ENCODE data around the gene CBARP. TPM values are rescaled to one million over a fixed set of nuclear protein-coding genes. Genes with fewer than 3 reads are reported as not detected.

Gene CBARP
- total RNA-seq, 1 donor from 2014 or later: 0.73 TPM

DNA sequence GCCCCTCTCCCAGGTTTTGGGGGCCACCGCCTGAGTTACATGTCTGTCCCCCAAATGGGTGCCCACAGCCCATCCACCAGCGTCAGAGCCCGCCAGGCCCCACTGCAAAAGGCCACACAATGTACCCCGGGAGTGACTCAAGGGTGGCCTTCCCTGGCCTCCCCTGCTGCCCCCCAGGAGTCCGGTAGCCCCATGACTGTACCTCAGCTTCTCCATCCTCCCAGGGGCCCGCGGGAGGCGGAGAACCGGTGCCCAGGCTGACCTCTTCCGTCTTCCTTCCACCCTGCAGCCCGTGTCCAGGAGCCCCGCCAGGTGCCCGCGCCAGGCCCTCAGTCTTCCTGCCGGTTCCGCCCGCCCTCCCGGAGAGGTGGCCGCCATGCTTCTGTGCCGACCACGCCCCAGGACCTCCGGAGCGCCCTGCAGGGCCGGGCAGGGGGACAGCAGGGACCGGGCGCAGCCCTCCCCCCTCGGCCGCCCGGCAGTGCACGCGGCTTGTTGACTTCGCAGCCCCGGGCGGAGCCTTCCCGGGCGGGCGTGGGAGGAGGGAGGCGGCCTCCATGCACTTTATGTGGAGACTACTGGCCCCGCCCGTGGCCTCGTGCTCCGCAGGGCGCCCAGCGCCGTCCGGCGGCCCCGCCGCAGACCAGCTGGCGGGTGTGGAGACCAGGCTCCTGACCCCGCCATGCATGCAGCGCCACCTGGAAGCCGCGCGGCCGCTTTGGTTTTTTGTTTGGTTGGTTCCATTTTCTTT lies 10.3 kb downstream of the CBARP start:
- no peak for DNase-seq (ENCODE audit: low spot score)

DNA sequence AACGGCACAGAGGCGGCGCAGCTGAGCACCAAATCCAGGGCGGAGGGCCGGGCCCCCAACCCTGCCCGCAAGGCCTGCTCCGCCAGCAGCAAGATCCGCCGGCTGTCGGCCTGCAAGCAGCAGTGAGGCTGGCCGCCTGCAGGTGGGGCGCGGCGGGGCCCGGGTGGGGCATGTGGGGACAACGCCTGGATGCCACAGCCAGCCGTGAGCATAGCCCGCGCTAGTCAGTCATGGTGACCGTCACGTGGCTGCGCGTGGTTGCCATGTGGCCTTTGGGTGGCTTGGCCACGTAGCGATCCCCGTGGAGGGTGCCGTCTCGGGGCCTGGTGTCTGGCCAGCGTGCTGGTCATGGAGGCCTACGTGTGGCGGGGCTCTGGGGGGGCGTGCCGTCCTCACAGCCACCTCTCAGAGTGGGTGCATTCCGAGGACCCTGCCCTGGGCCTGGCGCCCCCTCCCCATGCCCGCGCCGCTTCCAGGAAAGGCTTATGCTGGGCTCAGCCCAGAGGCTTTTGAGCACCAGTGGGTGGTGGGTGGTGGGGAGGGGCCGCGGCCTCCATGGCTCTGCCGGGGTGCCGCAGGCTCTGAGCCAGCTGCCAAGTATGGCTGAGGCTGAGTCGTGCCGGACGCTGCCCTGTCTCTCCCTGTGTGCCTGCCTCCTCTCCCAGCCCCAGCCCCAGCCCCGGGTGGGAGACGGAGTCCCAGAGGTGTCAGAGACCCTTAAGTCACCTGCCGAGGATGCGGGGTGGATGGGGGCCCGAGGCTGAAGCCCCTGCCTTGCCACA lies 11.1 kb downstream of the CBARP start:
- DNase-seq (ENCODE audit: low spot score): no peak

DNA sequence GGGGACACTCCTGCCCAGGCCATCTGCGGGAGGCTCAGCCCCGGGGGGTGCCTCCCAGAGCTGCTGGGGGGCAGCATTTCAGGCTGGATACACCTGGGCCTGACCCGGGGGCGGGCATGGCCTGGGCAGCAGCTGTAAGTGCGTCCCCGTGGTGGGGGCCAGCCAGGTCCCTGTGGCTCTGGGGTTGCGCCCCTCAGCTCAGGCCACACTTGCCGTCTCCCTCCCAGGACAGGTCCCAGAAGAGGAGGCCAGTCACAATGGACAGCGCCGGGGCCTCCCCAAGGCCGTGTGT lies 11.6 kb downstream of the CBARP start:
- no peak for DNase-seq (ENCODE audit: low spot score)

DNA sequence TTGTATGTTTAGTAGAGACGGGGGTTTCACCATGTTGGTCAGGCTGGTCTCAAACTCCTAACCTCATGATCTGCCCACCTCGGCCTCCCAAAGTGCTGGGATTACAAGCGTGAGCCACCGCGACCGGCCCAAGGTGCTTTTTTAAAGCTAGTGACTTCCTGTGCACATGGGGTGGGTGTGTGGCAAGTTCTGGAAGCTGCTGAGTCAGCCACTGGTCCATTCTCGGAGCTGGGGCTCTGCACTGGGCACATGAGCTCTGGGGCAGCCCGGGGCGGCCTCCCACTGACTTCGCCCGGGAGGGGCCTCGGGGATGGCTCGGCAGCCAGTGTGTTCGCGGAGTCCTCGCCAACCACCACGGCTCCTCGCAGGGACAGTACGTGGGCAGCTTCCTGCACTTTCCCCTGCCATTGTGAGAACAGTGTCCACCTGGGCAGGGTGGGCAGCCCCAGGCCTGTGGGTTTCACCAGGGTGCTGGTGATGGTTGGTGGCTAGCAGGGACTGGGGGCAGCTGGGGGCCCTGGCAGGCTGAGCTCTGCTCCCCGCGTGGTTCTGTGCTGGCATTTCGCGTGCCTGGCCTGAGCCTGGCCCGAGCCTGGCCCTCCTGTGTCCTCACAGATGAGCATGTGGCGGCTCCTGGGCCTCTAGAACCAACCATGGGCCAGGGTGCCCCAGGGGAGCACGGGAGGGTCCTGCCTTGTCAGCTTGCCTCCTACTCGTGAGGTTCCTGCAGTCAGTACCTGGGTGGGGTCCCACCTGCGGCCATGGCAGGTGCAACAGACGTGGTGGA lies 12.2 kb downstream of the CBARP start:
- DNase-seq (ENCODE audit: low spot score): no peak

DNA sequence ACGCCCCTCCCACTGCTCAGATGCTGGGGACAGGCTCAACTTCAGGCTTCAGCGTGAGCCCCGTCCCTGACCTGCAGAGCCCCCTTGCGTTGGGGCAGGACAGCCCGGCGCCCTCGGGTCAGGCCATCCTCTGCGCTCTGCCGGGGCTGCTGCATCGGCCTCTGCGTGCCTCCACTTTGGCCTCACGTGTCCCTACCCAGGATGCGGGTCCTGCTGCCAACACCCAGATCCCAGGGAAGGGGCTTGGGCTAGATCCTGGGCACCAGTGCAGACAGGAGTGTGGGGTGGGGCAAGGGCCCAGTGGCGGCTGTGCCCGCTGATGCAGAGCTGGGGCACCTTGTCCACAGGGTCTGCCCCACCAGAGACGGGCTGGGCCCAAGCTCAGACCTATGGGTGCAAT lies 13.0 kb downstream of the CBARP start:
- DNase-seq (ENCODE audit: low spot score): no peak

DNA sequence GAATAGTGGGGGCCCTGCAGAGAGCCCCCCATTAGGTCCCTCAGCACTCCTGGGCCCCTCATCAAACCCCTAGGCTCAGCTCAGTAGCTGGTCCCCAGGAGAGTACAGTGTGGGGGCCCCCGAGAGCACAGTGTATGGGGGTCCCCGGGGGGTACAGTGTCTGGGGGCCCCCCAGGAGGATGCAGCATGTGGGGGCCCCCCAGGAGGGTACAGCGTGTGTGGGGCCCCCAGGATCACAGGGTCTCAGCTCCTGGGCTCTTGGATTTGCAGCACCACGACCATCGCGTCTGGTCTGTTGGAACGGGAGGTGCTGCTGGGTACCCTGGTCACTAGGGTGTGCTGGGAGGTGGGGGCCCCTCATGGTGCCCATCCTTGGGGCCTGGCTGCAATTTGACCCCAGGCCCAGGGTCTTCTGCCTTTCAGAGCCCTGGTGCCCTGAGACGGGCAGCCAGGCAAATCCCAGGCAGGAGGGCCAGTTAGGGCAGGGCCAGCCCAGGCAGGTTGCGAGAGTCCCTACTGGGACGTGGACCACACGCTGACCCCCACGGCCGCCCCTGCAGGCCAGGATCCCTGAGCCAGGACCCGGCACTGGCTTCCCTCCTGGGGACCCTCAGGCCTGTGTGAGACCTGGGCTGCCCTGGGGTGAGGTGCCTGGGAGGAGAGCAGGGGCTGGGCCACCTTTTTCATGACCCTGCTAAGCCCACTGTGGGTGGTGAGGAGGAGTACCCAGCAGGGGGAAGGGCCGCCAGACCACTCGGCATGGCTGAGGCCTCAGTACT lies 13.6 kb downstream of the CBARP start:
- no peak for DNase-seq (ENCODE audit: low spot score)

DNA sequence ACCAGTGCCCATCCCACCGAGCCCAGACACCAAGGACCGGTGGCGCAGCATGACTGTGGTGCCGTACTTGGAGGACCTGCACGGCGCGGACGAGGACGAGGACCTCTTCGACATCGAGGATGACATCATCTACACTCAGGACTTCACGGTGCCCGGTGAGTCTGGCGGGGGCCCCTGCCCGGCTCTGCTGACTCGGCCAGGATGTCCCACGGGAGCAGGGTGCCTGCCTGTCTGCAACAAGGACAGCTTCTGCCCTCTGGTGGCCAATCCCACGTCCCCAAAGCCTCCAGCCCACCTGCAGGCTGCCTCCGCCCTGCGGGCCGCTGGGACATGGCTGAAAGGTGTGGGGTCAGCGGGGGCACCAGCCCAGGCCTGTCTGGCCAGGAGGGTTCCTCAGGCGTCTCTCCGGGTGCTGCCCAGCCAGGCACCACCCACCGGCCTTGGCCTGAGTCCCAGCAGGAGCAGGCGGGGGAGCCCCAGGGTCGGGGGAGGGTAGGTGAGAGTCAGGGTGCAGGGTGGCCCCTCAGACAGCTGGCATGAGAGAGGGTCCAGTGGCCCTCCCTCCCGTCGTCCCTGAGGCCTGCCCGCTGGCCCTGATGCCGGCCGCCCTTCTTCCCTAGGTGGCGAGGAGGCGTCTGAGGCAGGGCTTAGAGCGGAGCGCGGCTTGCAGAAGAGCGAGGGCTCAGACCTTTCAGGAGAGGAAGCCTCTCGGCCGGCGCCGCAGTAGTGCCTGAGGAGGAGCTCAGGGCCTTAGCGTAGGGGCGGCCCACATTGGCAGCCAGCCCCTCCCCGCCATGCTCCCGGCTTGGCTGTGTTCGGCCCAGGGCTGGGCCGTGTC lies 14.6 kb downstream of the CBARP start:
- DNase-seq (ENCODE audit: low spot score): no peak

DNA sequence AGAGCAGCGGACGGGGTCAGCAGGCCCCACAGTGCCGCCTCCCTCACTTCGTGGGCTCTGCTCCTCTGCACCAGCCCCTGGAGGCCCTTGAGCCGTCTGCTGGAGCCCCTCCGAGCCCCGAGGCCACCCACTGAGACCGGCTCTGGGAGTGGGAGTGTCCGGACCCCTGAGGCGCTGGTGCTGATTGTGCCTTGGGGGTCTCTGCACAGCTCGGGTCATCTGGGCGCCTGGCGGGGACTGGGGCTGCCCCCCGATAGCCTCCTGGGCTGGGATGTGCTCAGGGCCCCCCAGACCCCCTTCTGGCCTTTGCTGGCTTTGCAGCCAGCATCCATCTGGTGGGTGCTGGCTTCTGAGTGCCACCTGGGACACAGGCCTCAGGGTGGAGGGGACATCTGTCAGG lies 15.4 kb downstream of the CBARP start:
- no peak for DNase-seq (ENCODE audit: low spot score)

DNA sequence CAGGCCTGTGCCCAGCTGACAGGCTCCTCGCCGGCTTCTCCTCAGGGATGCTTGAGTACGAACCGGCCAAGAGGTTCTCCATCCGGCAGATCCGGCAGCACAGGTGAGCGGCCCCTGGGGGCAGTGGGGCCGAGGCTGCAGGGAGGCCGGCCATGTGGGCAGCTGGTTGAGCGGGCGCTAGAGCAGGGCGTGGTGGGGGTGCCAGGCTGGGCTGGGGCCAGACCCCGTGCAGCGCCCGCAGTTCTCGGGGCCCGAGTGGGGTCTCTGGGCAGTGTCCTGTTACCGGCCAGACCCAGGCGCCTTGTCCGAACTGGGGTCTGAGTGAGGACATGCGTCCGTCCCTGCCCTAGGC lies 15.9 kb downstream of the CBARP start:
- no peak for DNase-seq (ENCODE audit: low spot score)

DNA sequence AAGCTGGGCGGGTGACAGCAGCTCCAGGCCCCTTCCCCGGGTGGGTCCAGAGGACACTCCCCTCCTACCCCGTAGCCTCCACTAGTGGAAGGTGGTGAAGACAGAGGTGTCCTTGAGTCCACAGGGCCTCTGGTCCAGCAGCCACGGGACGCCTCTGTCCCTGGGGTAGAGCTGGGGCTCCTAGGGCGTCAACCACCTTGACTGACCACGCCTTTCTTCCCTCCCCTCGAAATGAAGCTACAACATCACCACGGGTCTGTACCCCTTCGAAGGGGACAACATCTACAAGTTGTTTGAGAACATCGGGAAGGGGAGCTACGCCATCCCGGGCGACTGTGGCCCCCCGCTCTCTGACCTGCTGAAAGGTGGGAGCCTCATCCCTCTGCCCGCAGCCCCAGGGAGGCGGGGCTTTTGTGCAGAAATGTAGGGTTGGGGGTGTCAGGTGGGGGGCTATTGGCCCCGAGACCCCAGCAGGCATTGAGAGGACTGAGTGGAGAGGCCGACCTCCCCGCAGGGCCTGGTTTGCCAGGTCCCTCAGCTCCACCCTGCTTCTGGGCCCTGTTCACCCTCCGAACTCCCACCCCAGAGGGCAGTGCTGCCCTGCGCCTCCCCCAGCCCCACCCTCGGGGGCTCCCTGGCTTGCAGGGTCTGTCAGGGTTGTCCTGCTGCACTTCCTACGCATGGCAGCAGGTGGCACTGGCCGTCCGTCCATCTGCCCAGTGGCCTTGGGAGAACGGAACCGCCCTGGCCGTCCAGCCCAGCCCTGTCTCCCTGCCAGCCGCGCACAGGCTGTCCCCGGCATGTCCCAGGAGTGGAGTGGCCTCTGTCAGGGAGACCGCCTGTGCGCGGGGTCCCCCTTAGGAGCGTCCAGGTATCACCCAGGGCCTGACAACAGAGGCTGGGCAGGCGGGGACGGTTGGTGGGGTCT lies 16.6 kb downstream of the CBARP start:
- no peak for DNase-seq (ENCODE audit: low spot score)

DNA sequence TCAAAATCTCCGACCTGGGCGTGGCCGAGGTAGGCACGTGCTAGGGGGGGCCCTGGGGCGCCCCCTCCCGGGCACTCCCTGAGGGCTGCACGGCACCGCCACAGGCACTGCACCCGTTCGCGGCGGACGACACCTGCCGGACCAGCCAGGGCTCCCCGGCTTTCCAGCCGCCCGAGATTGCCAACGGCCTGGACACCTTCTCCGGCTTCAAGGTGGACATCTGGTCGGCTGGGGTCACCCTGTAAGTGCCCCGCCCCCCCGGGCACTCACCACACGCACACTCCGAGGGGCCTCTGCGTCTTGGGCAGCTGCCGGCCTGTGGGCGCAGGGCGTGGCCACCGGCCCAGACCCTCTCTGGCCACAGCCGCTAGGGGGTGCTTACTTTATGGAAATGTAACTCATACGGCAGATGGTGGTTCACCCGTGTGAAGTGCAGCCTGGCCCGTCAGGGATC lies 17.3 kb downstream of the CBARP start:
- no peak for DNase-seq (ENCODE audit: low spot score)

DNA sequence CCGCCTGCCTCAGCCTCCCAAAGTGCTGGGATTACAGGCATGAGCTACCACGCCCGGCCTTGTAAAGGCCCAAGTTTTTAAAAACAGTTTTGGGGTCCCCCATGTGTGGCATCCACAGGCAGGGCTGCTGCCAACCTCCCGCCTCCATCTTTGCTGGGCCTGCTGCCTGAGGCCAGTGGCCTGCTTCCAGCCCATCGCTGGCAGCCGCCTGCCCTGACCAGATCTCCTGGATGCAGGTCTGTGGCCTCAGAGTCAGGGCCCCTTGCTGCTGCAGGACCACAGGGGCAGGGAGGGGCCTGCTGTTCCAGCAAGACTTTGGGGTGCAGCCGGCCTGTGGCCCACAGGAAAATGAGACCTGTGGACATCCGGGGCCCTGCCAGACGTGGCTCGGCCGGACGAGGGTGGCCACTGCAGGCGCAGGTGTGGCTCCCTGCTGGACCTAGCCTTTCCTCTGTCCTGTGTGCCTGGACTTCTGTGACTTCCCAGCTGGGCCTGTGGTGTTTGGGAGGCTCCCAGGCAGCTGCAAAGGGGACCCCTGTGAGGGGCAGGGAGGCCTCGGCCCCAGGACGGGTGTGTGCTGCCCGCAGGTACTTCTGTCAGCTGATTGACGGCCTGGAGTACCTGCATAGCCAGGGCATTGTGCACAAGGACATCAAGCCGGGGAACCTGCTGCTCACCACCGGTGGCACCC lies 17.9 kb downstream of the CBARP start:
- DNase-seq (ENCODE audit: low spot score): no peak

DNA sequence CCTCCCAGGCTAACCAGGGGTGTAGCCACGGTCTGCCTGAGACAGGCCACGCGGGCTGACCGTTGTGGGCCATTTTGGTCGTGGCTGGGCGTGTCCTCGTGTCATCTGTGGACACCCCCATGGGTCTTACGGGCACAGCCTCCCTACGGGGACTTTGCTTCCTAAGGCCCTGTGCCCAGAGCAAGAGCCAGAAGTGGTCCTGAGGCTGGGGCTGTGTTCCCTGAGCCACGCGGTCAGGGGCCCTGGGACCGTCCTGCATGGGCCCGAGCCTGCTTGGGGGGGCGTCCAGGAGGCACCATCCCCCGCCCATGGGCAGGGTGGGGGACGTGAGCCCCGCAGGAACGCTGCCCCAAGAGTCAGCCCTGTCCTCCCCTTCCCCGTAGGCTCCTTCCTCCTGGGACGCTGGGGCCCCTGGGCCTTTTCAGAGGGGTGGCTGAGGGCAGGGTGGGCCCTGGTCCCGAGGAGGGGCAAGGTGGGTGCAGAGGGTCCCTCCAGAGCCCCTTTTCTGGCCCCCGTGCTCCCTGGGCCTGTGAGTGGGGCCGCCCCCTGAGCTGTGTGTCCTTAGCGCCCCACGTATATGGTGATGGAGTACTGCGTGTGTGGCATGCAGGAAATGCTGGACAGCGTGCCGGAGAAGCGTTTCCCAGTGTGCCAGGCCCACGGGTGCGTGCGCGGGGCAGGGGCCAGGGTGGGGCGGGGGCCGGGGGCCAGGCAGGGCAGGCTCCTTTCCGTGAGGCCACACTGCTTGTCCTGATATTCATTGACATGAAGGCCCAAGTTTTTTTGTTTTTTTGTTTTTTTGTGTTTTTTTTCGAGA lies 18.8 kb downstream of the CBARP start:
- DNase-seq (ENCODE audit: low spot score): no peak

DNA sequence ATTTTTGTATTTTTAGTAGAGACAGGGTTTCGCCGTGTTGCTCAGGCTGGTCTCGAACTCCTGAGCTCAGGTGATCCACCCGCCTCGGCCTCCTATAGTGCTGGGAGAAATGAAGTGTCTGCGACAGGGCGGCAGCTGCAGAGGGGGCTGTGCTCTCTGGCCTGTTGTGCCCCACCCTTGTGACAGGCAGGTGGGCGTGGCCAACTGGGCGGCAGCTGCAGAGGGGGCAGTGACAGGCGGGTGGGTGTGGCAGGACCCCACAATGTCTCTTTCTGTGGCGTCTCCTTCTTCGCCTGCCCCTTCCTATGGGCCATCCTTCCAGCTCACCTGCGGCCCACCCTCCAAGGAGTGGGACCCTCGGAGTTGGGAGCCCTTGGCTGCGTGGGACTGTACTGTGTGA lies 20.4 kb downstream of the CBARP start:
- DNase-seq (ENCODE audit: low spot score): no peak

DNA sequence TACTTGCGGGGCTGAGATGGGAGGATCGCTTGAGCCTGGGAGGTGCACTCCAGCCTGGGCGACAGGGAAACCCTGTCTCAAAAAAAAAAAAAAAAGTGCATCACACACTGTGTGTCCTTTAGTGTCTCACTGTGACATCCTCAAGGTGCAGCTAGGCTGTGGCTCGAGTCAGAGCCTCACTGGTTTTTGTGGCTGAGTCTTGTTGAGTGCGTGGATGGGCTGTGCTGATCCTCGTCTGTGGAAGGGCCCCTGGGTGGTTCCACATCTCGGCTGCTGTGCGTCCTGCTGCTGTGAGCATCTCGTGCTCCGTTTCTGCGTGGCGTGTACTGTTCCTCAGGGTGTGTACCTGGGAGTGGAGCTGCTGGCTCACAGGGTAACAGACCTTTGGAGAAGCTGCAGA lies 21.0 kb downstream of the CBARP start:
- DNase-seq (ENCODE audit: low spot score): no peak

DNA sequence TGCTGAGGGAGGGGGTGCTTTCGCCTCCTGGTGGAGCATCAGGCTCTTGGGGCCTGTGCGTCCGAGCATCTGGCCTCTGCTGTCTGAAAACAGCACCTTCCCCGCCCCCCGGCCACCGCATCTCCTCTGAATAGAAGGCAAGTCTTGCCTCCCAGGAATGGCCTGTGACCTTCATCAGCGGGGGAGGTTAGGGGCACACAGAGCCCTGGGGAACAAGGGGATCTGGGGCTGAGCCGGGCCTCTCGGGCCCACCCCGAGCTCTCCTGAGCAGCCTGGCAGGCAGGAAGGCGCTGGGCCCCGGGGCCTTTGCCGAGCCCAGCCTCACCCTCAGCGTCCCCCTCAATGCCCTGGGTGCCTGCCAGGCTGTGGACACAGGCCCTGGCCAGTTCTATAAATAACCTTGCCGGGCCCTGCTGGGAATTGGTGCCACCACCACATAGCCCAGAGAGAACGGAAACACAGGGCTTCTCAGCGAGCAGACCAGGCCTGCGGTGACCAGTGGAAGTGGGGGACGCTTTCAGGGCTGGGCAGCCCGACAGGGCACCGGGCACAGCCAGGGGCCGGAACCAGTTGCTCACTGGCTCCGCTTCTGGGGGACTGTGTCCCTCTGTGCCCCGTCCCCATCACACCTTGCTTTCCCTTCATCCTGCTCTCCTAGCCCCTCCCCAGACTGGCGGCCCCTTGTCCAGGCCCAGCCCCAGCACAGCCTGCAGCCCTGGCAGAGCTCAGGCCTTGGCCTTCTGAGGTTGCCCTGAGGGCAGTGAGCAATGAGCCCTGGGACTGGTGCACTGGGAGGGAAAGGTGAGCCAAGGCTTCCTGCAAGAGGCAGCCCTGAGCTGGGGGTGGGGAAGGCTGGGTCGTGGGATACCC lies 22.7 kb downstream of the CBARP start:
- DNase-seq (ENCODE audit: low spot score): no peak

DNA sequence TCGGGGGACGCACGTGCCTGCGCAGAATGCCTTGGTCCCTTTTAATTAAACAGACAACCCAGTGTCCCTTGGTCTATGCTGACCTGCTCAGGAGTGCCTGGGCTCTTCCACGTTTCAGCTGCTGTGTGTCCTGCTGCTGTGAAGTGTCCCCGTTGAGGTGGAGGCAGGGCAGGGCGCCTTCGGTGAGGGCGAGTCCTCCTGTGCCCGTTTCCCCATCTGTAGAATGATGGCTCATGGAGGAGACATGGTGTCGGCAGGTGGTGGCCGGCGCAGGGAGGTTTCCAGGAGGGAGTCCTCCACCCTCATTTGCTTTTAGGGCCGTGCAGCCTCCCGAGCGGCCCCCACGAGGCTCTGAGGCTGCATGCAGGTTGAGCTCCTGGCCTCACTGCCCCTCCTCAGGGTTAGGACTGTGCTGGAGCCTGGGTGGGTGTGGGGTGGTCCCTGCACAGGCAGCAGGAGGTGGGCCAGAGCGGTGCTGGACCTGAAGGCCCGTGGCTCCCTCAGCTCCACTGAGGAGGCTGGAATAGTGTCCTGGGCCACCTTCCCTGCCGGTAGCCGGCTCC lies 23.4 kb downstream of the CBARP start:
- no peak for DNase-seq (ENCODE audit: low spot score)
